NT2/D1 (cell line): Measurements from ENCODE around the gene PACS1.

ENCODE experiments used
- DNase-seq: peaks from one replicate; pipeline ENCODE4 v3.0.0-alpha.2; 2011; ENCODE audit warnings: low read depth, low spot score
- H3K27me3 ChIP-seq: 2 replicates; pipeline ENCODE4 v1.6.0; 2011; ENCODE audit warnings: mild to moderate bottlenecking; ENCODE audit not compliant: insufficient read length, insufficient read depth
- H3K36me3 ChIP-seq: 2 replicates; pipeline ENCODE4 v1.6.1; 2011; ENCODE audit warnings: mild to moderate bottlenecking, low read length, mixed read lengths; ENCODE audit not compliant: insufficient read depth, insufficient read length
- H3K4me1 ChIP-seq: 2 replicates; pipeline ENCODE4 v1.5.1; 2011; ENCODE audit not compliant: insufficient read depth, insufficient read length
- H3K4me3 ChIP-seq: 2 replicates; pipeline ENCODE4 v1.5.1; 2011; ENCODE audit warnings: low read depth; ENCODE audit not compliant: insufficient read length
- H3K9ac ChIP-seq: 2 replicates; pipeline ENCODE4 v1.6.0; 2011; ENCODE audit warnings: low read depth; ENCODE audit not compliant: insufficient read length
- H3K9me3 ChIP-seq: 2 replicates; pipeline ENCODE4 v1.5.1; 2011; ENCODE audit warnings: mild to moderate bottlenecking, low read length; ENCODE audit not compliant: insufficient read depth
- SUZ12 ChIP-seq: IDR thresholded peaks from 2 replicates; pipeline ENCODE4 v1.6.1; 2011; ENCODE audit not compliant: insufficient read length, insufficient read depth; ENCODE audit errors: extremely low read depth
- YY1 ChIP-seq: IDR thresholded peaks from 2 replicates; pipeline ENCODE4 v1.6.1; 2011; ENCODE audit not compliant: insufficient read length, insufficient read depth
- ZNF274 ChIP-seq: IDR thresholded peaks from 2 replicates; pipeline ENCODE4 v1.6.1; 2011; ENCODE audit warnings: mild to moderate bottlenecking, low read depth, low read length

PACS1 gene

GRCh38 chr11:66150140-66150539, 80.1 kb downstream of the PACS1 start:
- no peaks in the 10 kb centered on the region for H3K36me3 ChIP-seq
- no peaks in the 10 kb centered on the region for H3K27me3 ChIP-seq
- TF ChIP-seq ZNF274 (no peak), YY1 (no peak), SUZ12 (no peak)
- H3K9ac ChIP-seq: no peak overlapping the region
- DNase-seq: no peak
- no peak overlapping the region for H3K4me3 ChIP-seq
- H3K9me3 ChIP-seq: 0 out of 2 replicates have a peak, but pooled peaks cover 5% of the 10 kb centered on the region
- no peaks in the 10 kb centered on the region for H3K4me1 ChIP-seq

DNA sequence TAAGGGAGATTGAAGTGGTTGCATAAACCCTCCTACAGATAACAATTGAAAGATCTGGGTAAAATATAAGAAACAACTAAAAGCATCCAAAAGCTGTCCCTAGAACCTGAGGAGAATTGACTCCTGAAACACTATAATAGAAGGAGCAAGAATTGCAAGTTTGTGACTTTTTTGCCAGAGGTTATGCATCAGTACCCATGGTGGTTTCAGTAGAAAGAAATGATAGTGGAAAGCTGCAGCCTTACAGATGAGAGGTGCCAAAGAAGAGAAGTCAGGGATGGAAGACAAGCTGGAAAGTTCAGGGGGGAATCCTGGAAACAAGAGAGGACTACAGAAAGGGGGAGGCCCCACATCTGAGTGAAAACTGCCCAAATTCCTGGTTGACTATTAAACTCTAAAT, 80.7 kb downstream of the PACS1 start:
- H3K27me3 ChIP-seq: no peaks in the 10 kb centered on the region
- TF ChIP-seq SUZ12 (no peak), YY1 (no peak), ZNF274 (no peak)
- 0 out of 2 replicates have a peak, but pooled peaks cover 5% of the 10 kb centered on the region for H3K9me3 ChIP-seq
- no peak overlapping the region for H3K4me3 ChIP-seq
- no peak overlapping the region for H3K9ac ChIP-seq
- no peaks in the 10 kb centered on the region for H3K4me1 ChIP-seq
- DNase-seq: no peak
- no peaks in the 10 kb centered on the region for H3K36me3 ChIP-seq

DNA sequence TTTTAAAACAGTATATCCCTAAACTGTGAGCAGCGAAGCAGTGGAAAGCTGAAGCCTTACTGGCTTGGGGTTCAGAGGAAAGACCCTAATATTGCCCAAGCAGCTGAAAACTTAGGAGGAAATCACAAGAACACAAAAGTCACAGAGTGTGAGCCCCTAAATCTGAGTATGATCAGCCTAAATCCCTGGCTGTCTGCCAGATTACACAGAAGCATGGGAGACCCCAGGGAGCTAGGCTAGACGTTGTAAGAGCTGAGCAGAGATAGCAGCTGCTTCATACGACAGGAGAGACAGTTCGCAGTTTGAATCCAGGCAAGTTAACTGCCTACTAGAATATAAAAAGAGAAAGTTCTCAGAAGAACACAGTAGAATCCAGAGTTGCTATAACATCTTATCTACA, 81.2 kb downstream of the PACS1 start:
- TF ChIP-seq ZNF274 (no peak), SUZ12 (no peak)
- Histone ChIP-seq H3K36me3 (no peaks in the 10 kb centered on the region), H3K4me1 (no peaks in the 10 kb centered on the region), H3K4me3 (no peak overlapping the region), H3K27me3 (no peaks in the 10 kb centered on the region), H3K9ac (no peak overlapping the region), H3K9me3 (0 out of 2 replicates have a peak, but pooled peaks cover 5% of the 10 kb centered on the region)
- no peak for DNase-seq

DNA sequence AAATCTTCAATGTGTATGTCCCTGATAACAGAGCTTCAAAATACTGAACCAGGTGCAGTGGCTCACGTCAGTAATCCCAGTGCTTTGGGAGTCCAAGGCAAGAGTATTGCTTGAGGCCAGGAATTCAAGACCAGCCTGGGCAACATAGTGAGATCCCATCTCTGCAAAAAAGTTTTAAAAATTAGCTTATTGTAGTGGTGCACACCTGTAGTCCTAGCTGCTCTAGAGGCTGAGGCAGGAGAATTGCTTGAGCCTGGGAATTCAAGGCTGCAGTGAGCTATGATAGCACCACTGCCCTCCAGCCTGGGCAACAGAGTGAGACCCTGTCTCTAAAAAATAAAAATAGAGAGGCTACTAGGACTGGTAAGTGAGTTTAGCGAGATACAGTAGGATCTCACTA, 84.0 kb downstream of the PACS1 start:
- Histone ChIP-seq H3K9ac (no peak overlapping the region), H3K9me3 (no peaks in the 10 kb centered on the region), H3K4me3 (no peak overlapping the region), H3K4me1 (no peaks in the 10 kb centered on the region), H3K27me3 (no peaks in the 10 kb centered on the region), H3K36me3 (no peaks in the 10 kb centered on the region)
- no peak for DNase-seq
- TF ChIP-seq YY1: no peak
- TF ChIP-seq SUZ12: no peak
- no peak for TF ChIP-seq ZNF274

- TF ChIP-seq SUZ12 (no peak), YY1 (no peak)
- DNase-seq: no peak
- no peaks in the 10 kb centered on the region for H3K27me3 ChIP-seq
- no peaks in the 10 kb centered on the region for H3K36me3 ChIP-seq
- H3K4me3 ChIP-seq: no peak overlapping the region
- H3K9me3 ChIP-seq: no peaks in the 10 kb centered on the region
- H3K4me1 ChIP-seq: no peaks in the 10 kb centered on the region
- H3K9ac ChIP-seq: no peak overlapping the region
Observed at GRCh38 chr11:66155387-66156073, 85.5 kb downstream of the PACS1 start.

DNA sequence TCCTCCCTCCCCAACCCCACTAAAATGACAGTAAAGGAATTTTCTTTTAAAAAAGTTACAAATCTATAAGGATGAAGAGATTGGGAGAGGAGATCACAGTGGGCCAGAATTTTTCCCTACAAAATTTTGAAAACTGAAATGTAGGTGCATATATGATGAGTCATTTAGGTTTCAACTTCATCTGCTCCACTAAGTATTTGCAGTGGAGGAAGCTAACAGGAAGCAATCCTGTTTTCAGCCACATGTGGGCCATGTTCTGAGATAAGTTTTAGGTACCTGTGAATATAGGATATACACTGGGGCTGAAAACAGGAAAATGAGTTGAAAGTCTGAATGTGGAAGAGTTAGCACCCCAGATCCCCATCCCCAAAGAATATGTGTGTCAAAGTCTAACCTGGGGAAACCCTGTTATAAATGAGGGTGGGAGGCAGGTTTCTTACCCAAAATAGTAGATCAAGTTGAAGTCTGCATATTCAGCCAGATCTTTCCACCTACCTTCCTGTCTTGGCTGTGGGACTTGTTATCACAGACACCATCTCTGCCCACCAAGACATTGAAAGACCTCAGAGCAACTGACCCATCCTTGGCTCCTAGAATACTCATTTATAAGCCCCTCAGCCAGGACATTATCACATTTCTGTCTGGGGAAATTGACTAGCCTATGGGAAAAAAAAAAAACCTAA, 87.3 kb downstream of the PACS1 start:
- no peak overlapping the region for H3K9ac ChIP-seq
- H3K4me1 ChIP-seq: no peaks in the 10 kb centered on the region
- no peak overlapping the region for H3K4me3 ChIP-seq

GRCh38 chr11:66158156-66158555, 88.1 kb downstream of the PACS1 start:
- H3K4me3 ChIP-seq: no peak overlapping the region
- DNase-seq: no peak
- H3K9me3 ChIP-seq: no peaks in the 10 kb centered on the region
- no peaks in the 10 kb centered on the region for H3K27me3 ChIP-seq
- no peaks in the 10 kb centered on the region for H3K36me3 ChIP-seq
- no peak overlapping the region for H3K9ac ChIP-seq
- TF ChIP-seq ZNF274 (no peak), YY1 (no peak), SUZ12 (no peak)
- H3K4me1 ChIP-seq: no peaks in the 10 kb centered on the region

More for the DNA sequence above, 87.3 kb downstream of the PACS1 start:
- no peak for TF ChIP-seq ZNF274
- no peak for TF ChIP-seq YY1
- TF ChIP-seq SUZ12: no peak
- Histone ChIP-seq H3K9me3 (no peaks in the 10 kb centered on the region), H3K27me3 (no peaks in the 10 kb centered on the region), H3K36me3 (no peaks in the 10 kb centered on the region)
- DNase-seq: no peak
